GM18951 (cell line): ENCODE results near the gene KNSTRN.

Experiments used
- POLR2A ChIP-seq: IDR thresholded peaks from 4 replicates; pipeline ENCODE4 v1.6.1; 2011; ENCODE audit warnings: mild to moderate bottlenecking; ENCODE audit not compliant: insufficient read length, insufficient read depth; ENCODE audit errors: extremely low read depth
- in situ Hi-C: fragments of 300-500 bp; cut with MboI; formaldehyde crosslinking; loops from one replicate; pipeline ENCODE4 v1.12.0; 2022; ENCODE audit warnings: low sequenced_read_pairs, mixed read lengths, inconsistent platforms; ENCODE audit not compliant: unreplicated experiment

The KNSTRN gene

GRCh38 chr15:40427188-40427587 is 44.7 kb downstream of the KNSTRN start:
- TF ChIP-seq POLR2A = no peak
- in situ Hi-C loops = loop anchor here (10.0 kb wide), 2 partner anchors 52 to 82 kb away; partner anchors contain the start of gene CCDC9B

GRCh38 chr15:40428185-40428584 is 45.7 kb downstream of the KNSTRN start:
- in situ Hi-C loops = loop anchor here (10.0 kb wide), 2 partner anchors 53 to 83 kb away; partner anchors contain the start of gene CCDC9B
- TF ChIP-seq POLR2A = no peak

- in situ Hi-C loops = loop anchor here (10.0 kb wide), 2 partner anchors 54 to 84 kb away; partner anchors contain the start of gene CCDC9B
- no peak for TF ChIP-seq POLR2A
These were observed 46.7 kb downstream of the KNSTRN start for GRCh38 chr15:40429068-40429710.

- in situ Hi-C loops = no loop called here
- no peak for TF ChIP-seq POLR2A
These were observed 47.8 kb downstream of the KNSTRN start for GRCh38 chr15:40430271-40430805.

- in situ Hi-C loops = no loop called here
- no peak for TF ChIP-seq POLR2A
These were observed 52.6 kb downstream of the KNSTRN start for GRCh38 chr15:40435023-40435709.

GRCh38 chr15:40435710-40436089 is 53.2 kb downstream of the KNSTRN start:
- TF ChIP-seq POLR2A = no peak
- in situ Hi-C loops = no loop called here

GRCh38 chr15:40436116-40436891 is 53.8 kb downstream of the KNSTRN start:
- in situ Hi-C loops = no loop called here
- no peak for TF ChIP-seq POLR2A

- in situ Hi-C loops = no loop called here
- no peak for TF ChIP-seq POLR2A
These were observed 54.6 kb downstream of the KNSTRN start for GRCh38 chr15:40436892-40437751.

- in situ Hi-C loops = no loop called here
These were observed 55.5 kb downstream of the KNSTRN start for GRCh38 chr15:40437752-40438687.

GRCh38 chr15:40438712-40439111 is 56.2 kb downstream of the KNSTRN start:
- TF ChIP-seq POLR2A = no peak
- in situ Hi-C loops = no loop called here

More at GRCh38 chr15:40437752-40438687, 55.5 kb downstream of the KNSTRN start:
- no peak for TF ChIP-seq POLR2A

GRCh38 chr15:40439461-40439959 is 57.0 kb downstream of the KNSTRN start:
- TF ChIP-seq POLR2A = no peak
- in situ Hi-C loops = no loop called here

- TF ChIP-seq POLR2A = no peak
- in situ Hi-C loops = no loop called here
These were observed 57.6 kb downstream of the KNSTRN start for GRCh38 chr15:40439960-40440742.
